HEK293 (cell line): ENCODE measurements around the gene COPE.

Experiments
- CTCF ChIA-PET: fragments of 350-600 bp; formaldehyde crosslinking; extraction: SDS; loops from one replicate; lab custom pipeline; 2021; ENCODE audit warnings: antibody characterized with exemption; lab: Yijun Ruan, JAX
- POLR2A ChIA-PET: fragments of 300-600 bp; formaldehyde crosslinking; extraction: SDS; loops from one replicate; lab custom pipeline; 2020; ENCODE audit warnings: antibody characterized with exemption, inconsistent platforms; lab: Yijun Ruan, JAX
- H3K27ac ChIP-seq: fragments of 200-500 bp; sonication (Bioruptor generic); 2 replicates; pipeline ENCODE4 v1.5.1; 2014; ENCODE audit warnings: low read depth, low read length, control low read depth, inconsistent platforms; ENCODE audit errors: extremely low read depth
- H3K36me3 ChIP-seq, 2 experiments: fragments of 200-500 bp in 1 of 2; sonication (Bioruptor generic) in 1 of 2; 1 replicate in 1 of 2; 2 replicates in 1 of 2; pipeline ENCODE4 v1.5.1; 2014 to 2017; ENCODE audit warnings: inconsistent platforms in 2 of 2, low read length in 2 of 2; ENCODE audit not compliant: control insufficient read depth in 2 of 2, insufficient read depth in 1 of 2
- H3K4me1 ChIP-seq: fragments of 200-500 bp; sonication (Bioruptor generic); 2 replicates; pipeline ENCODE4 v1.5.1; 2014; ENCODE audit warnings: mild to moderate bottlenecking, low read length, inconsistent platforms; ENCODE audit not compliant: control insufficient read depth, insufficient read depth
- H3K4me3 ChIP-seq: 2 replicates; pipeline ENCODE4 v1.5.1; 2011; ENCODE audit warnings: low read depth, mild to moderate bottlenecking, control low read depth, low read length, moderate library complexity
- H3K9me3 ChIP-seq: fragments of 200-500 bp; sonication (Bioruptor generic); 2 replicates; pipeline ENCODE4 v1.5.1; 2014; ENCODE audit warnings: low read depth, low read length, inconsistent platforms; ENCODE audit not compliant: control insufficient read depth, insufficient read depth
- EGR2 ChIP-seq: fragments of 450-650 bp; formaldehyde crosslinking; IDR thresholded peaks from 2 replicates; pipeline ENCODE4 v1.5.1; 2016; ENCODE audit warnings: low read depth, missing biosample characterization, missing genetic modification characterization
- HOXD13 ChIP-seq: sonication (generic); formaldehyde crosslinking; IDR thresholded peaks from 2 replicates; pipeline ENCODE4 v1.8.0; 2022; ENCODE audit warnings: missing genetic modification reagents, borderline replicate concordance
- KLF1 ChIP-seq: fragments of 450-650 bp; formaldehyde crosslinking; IDR thresholded peaks from 2 replicates; pipeline ENCODE4 v1.5.1; 2016; ENCODE audit warnings: missing biosample characterization, missing genetic modification characterization
- YY1 ChIP-seq: fragments of 450-650 bp; formaldehyde crosslinking; IDR thresholded peaks from 2 replicates; pipeline ENCODE4 v1.5.1; 2018; ENCODE audit warnings: missing biosample characterization, missing genetic modification characterization
- ZBTB20 ChIP-seq: fragments of 450-650 bp; formaldehyde crosslinking; IDR thresholded peaks from 2 replicates; pipeline ENCODE4 v1.5.1; 2016; ENCODE audit warnings: missing biosample characterization, missing genetic modification characterization
- ZEB2 ChIP-seq: fragments of 450-650 bp; formaldehyde crosslinking; IDR thresholded peaks from 2 replicates; pipeline ENCODE4 v1.5.1; 2016; ENCODE audit warnings: missing biosample characterization, missing genetic modification characterization
- ZFHX2 ChIP-seq: fragments of 450-650 bp; formaldehyde crosslinking; conservative IDR thresholded peaks from 2 replicates; pipeline ENCODE4 v1.5.1; 2016; ENCODE audit warnings: missing biosample characterization, missing genetic modification characterization
- ZNF112 ChIP-seq: fragments of 450-650 bp; formaldehyde crosslinking; IDR thresholded peaks from 2 replicates; pipeline ENCODE4 v1.5.0; 2017; ENCODE audit warnings: missing biosample characterization, missing genetic modification characterization
- ZNF133 ChIP-seq: fragments of 450-650 bp; formaldehyde crosslinking; IDR thresholded peaks from 2 replicates; pipeline ENCODE4 v1.5.1; 2016; ENCODE audit warnings: missing biosample characterization, missing genetic modification characterization
- ZNF146 ChIP-seq: fragments of 450-650 bp; formaldehyde crosslinking; IDR thresholded peaks from 2 replicates; pipeline ENCODE4 v1.5.1; 2016; ENCODE audit warnings: missing biosample characterization, missing genetic modification characterization
- ZNF169 ChIP-seq: fragments of 450-650 bp; formaldehyde crosslinking; IDR thresholded peaks from 2 replicates; pipeline ENCODE4 v1.5.1; 2016; ENCODE audit warnings: missing biosample characterization, missing genetic modification characterization
- ZNF23 ChIP-seq: fragments of 450-650 bp; formaldehyde crosslinking; IDR thresholded peaks from 2 replicates; pipeline ENCODE4 v1.5.1; 2016; ENCODE audit warnings: missing biosample characterization, missing genetic modification characterization, borderline replicate concordance
- ZNF394 ChIP-seq: fragments of 450-650 bp; formaldehyde crosslinking; IDR thresholded peaks from 2 replicates; pipeline ENCODE4 v1.5.1; 2016; ENCODE audit warnings: missing biosample characterization, missing genetic modification characterization, mild to moderate bottlenecking, moderate library complexity, borderline replicate concordance
- ZNF514 ChIP-seq: fragments of 450-650 bp; formaldehyde crosslinking; IDR thresholded peaks from 2 replicates; pipeline ENCODE4 v1.5.1; 2016; ENCODE audit warnings: missing biosample characterization, missing genetic modification characterization
- ZNF544 ChIP-seq: fragments of 450-650 bp; formaldehyde crosslinking; IDR thresholded peaks from 2 replicates; pipeline ENCODE4 v1.5.0; 2017; ENCODE audit warnings: missing biosample characterization, missing genetic modification characterization
- ZNF549 ChIP-seq: fragments of 450-650 bp; IDR thresholded peaks from 2 replicates; pipeline ENCODE4 v1.5.1; 2018; ENCODE audit warnings: missing biosample characterization, missing genetic modification characterization, mild to moderate bottlenecking, inconsistent platforms, moderate library complexity
- ZNF830 ChIP-seq: fragments of 450-650 bp; IDR thresholded peaks from 2 replicates; pipeline ENCODE4 v1.5.0; 2018; ENCODE audit warnings: missing biosample characterization, missing genetic modification characterization, low read depth, mild to moderate bottlenecking, moderate library complexity
- TF ChIP-seq, protein P1 (sequence below): fragments of 450-650 bp; formaldehyde crosslinking; IDR thresholded peaks from 2 replicates; pipeline ENCODE4 v1.5.1; 2016; ENCODE audit warnings: missing biosample characterization, missing genetic modification characterization
- TF ChIP-seq, protein P2 (sequence below): fragments of 450-650 bp; formaldehyde crosslinking; IDR thresholded peaks from 2 replicates; pipeline ENCODE4 v1.5.1; 2017; ENCODE audit warnings: missing biosample characterization, missing genetic modification characterization
- TF ChIP-seq, protein P3 (sequence below): fragments of 450-650 bp; formaldehyde crosslinking; optimal IDR thresholded peaks from 2 replicates; pipeline ENCODE3; 2016; ENCODE audit warnings: missing biosample characterization, mild to moderate bottlenecking, missing genetic modification characterization

COPE gene

DNA sequence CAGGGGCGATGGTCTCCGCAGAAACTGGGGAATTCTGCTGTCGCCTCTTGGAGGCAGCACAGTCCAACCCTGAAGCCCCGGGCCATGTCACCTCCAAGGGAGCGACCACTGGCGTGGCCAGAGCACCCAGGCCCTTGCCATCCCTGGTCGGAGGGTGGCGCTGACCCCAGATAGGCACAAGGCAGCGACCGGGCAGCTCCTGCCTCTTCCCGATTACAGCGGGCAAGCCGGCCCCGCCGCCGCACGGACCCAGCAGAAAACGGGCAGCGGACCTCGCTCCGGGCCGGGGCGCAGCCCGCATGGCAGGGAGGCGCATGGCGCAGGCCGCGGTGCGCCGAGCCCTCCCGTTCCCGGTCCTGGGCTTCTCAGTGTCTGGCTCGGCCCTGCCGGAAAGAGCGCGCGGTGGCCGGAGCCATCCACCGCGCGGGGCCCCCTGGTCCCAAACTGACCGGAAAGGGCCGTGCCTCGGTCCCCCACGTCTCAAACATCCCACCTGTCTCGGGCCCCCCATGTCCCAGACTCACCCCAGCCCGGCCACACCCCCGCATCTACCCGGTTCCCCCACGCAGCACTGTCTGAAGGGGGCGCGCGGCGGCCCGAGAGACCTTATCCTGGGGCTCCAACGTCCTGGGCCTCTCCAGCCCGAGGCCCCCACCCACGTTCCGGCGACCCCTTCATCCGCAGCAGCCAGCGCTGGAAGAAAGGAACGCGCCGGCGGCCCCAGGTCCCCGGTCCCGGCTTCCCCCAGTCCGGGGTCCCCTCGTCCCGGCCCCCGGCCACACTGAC lies 24.0 kb downstream of the COPE start (continued):
- TF ChIP-seq ZFHX2 (peak; percentile 65), ZBTB20 (tag by site-specific recombination) (peak; percentile 48; the same call in 1 of the 2 replicates), ZNF549 (tag by site-specific recombination) (peak; percentile 80; the same call in 1 of the 2 replicates)
- TF ChIP-seq, protein P1, sequence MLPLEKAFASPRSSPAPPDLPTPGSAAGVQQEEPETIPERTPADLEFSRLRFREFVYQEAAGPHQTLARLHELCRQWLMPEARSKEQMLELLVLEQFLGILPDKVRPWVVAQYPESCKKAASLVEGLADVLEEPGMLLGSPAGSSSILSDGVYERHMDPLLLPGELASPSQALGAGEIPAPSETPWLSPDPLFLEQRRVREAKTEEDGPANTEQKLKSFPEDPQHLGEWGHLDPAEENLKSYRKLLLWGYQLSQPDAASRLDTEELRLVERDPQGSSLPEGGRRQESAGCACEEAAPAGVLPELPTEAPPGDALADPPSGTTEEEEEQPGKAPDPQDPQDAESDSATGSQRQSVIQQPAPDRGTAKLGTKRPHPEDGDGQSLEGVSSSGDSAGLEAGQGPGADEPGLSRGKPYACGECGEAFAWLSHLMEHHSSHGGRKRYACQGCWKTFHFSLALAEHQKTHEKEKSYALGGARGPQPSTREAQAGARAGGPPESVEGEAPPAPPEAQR, result no peak

DNA sequence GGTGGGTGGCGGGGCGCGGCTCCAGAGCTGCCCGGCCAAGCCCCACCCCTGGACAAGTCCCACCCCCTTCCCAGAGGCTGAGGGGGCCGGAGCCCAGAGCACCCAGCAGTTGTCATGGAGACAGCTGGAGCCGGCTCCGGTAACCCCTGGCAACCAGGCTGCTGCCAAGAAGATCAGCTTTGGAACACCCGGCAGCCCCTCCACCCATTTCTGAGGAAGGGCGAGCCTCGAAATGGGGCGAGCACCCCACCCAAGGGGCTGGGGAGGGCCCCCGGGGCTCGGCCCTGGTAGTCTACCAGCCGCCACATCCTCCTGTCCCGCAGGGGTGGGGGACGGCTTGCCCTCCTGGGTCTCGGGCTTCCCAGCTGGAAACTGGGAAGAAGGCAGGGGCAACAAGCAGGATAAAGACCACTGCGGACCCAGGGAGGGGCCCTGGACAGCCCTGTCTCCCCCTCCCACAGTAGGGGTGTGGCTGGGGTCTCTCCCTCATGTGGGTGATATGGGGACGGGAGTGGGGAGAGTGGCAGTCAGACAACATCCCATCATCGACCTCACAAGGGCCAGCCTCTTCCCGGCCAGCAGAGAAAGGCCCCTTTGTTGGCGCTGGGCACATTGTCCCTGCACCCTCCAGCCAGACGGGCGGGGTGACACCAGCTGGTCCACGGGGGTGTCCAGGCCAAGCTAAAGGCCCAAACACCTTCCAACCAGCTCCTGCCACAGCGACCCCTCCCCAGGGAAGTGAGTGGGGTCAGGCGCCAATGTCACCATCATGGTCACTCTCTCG lies 24.7 kb downstream of the COPE start:
- H3K9me3 ChIP-seq, result no peaks in the 10 kb centered on the region
- CTCF ChIA-PET, result interaction anchor here (0.5 to 2.3 kb wide), 11 partner anchors 24 to 557 kb away, joined by 3 to 13 read pairs (median 3); no protein-coding TSS in a partner anchor
- H3K27ac ChIP-seq, result no peak overlapping the region
- POLR2A ChIA-PET, result interaction anchor here (0.6 to 1.2 kb wide), 3 partner anchors 14 to 92 kb away, joined by 4 to 5 read pairs (median 5); partner anchors contain the start of genes COPE and DDX49
- no peaks in the 10 kb centered on the region; the same call in 1 of the 2 replicates for H3K4me1 ChIP-seq
- TF ChIP-seq KLF1 (tag by site-specific recombination) (peak; percentile 73), ZNF514 (no peak)
- TF ChIP-seq, protein P2, sequence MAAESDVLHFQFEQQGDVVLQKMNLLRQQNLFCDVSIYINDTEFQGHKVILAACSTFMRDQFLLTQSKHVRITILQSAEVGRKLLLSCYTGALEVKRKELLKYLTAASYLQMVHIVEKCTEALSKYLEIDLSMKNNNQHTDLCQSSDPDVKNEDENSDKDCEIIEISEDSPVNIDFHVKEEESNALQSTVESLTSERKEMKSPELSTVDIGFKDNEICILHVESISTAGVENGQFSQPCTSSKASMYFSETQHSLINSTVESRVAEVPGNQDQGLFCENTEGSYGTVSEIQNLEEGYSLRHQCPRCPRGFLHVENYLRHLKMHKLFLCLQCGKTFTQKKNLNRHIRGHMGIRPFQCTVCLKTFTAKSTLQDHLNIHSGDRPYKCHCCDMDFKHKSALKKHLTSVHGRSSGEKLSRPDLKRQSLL (tag by site-specific recombination), result peak; percentile 69; the same call in 1 of the 2 replicates
- peaks cover 0 to 27% of the 10 kb centered on the region in 2 experiments; a peak in 2 of 3 replicates for H3K36me3 ChIP-seq
- peak overlapping the region; percentile 50; the same call in 1 of the 2 replicates for H3K4me3 ChIP-seq

DNA sequence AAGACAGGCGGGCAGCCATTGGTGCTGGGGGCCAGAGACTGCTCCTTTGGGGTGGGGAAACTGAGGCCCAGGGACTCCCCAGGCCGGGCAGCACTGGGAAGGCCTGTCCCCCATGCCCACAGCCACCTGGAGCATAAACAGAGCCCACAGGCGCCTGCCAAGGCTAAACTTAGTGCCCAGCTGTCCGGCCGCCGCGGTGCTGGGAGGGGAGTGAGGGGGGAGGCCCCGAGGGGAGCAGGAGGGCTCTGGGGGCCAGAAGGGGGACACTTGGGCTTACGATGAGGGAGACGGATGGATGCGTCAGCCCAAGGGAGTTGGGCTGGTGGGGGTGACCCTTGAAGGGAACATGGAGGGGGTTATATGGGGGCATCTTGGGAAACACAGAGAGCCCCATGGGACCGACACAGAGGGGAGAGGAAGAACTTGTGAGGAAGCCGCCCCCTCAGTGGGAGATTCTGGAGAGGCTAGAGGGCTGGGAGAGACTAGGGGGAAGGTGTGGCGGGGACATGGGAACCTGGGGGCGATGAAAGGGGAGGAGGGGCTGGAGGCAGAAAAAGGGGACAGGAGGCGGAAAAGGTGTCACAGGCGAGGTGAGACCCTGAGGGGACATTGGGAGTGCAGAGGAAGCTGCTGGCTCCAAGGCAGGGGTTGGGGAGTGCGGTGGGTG lies 25.5 kb downstream of the COPE start:
- POLR2A ChIA-PET, result interaction anchor here (0.9 to 1.2 kb wide), 3 partner anchors 13 to 26 kb away, joined by 3 to 5 read pairs (median 4); partner anchors contain the start of genes COPE and DDX49
- H3K27ac ChIP-seq, result no peak overlapping the region
- CTCF ChIA-PET, result interaction anchor here (0.5 to 1.6 kb wide), 5 partner anchors 27 to 218 kb away, joined by 3 to 7 read pairs (median 3); no protein-coding TSS in a partner anchor
- TF ChIP-seq YY1 (tag by site-specific recombination), result no peak
- TF ChIP-seq ZFHX2, result peak; percentile 44
- TF ChIP-seq EGR2, result peak; percentile 63; the same call in 1 of the 2 replicates
- no peaks in the 10 kb centered on the region; the same call in 1 of the 2 replicates for H3K4me1 ChIP-seq
- H3K4me3 ChIP-seq, result no peak overlapping the region
- peaks cover 0 to 21% of the 10 kb centered on the region in 2 experiments; a peak in 2 of 3 replicates for H3K36me3 ChIP-seq
- no peaks in the 10 kb centered on the region for H3K9me3 ChIP-seq

DNA sequence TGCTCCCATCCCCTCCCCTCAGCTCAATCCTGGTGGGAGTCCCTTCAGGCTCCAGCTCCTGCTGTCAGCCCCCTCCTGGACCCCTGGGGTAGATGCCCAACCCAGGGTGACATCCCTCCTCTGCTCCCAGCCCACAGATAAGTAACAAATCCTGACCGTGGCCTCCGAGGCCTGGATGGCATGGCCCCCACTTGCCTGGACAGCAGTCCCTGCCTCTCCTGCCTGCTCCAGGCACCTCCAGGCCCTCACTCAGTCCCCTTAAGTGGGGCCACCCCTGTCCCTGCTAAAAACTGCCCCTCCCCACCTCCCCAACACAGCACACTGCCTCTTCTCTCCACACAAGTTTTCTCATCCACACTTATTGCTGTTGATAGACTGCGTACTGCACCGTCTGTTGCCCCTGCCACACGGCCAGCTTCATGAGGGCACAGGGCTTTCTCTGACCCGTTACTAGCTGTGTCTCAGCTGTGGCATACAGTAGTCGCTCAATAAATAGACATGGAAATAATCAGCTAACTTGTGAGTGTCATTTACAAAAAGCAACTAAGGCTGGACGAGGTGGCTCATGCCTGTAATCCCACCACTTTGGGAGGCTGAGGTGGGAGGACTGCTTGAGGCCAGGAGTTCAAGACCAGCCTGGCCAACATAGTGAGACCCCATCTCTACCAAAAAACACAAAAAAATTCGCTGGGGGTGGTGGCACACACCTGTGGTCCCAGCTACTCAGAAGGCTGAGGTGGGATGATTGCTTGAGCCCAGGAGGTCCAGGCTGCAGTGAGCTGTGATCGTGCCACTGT lies 29.0 kb downstream of the COPE start:
- Histone ChIP-seq H3K36me3 (peaks cover 0 to 32% of the 10 kb centered on the region in 2 experiments; a peak in 2 of 3 replicates), H3K27ac (no peak overlapping the region), H3K4me1 (no peaks in the 10 kb centered on the region; the same call in 1 of the 2 replicates), H3K4me3 (no peak overlapping the region), H3K9me3 (no peaks in the 10 kb centered on the region)
- CTCF ChIA-PET, result interaction anchor here (0.6 to 1.7 kb wide), 2 partner anchors 23 to 540 kb away, joined by 3 to 6 read pairs; no protein-coding TSS in a partner anchor
- POLR2A ChIA-PET, result interaction anchor here (0.6 to 2.0 kb wide), 4 partner anchors 19 to 428 kb away, joined by 3 to 7 read pairs (median 4); partner anchors contain the start of genes COPE and DDX49
- TF ChIP-seq ZNF146 (no peak), ZEB2 (tag by site-specific recombination) (no peak), ZNF133 (tag by site-specific recombination) (no peak), ZNF112 (tag by site-specific recombination) (no peak), ZNF544 (tag by site-specific recombination) (no peak), ZNF830 (no peak), ZNF23 (tag by site-specific recombination) (no peak), ZNF394 (tag by site-specific recombination) (no peak), HOXD13 (no peak), ZNF169 (tag by site-specific recombination) (no peak)
- TF ChIP-seq, protein P3, sequence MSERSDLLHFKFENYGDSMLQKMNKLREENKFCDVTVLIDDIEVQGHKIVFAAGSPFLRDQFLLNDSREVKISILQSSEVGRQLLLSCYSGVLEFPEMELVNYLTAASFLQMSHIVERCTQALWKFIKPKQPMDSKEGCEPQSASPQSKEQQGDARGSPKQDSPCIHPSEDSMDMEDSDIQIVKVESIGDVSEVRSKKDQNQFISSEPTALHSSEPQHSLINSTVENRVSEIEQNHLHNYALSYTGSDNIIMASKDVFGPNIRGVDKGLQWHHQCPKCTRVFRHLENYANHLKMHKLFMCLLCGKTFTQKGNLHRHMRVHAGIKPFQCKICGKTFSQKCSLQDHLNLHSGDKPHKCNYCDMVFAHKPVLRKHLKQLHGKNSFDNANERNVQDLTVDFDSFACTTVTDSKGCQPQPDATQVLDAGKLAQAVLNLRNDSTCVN (tag by site-specific recombination), result no peak
